Measurements from ENCODE around the gene LDB2.

- TF ChIP-seq POLR2A (IDR thresholded peaks at IDR 0.05) (no peak), CTCF (IDR thresholded peaks at IDR 0.05) (no peak)
These were observed 307.1 kb downstream of the LDB2 start for GRCh38 chr4:16591272-16591826.

Measured in breast epithelium (tissue), 3 donors.